GM12875 (cell line): ENCODE measurements around the gene CHKB.

ENCODE experiments used
- H3K4me3 ChIP-seq: one replicate; pipeline ENCODE4 v1.5.1; 2011; ENCODE audit warnings: low read depth, low read length, control low read depth
- TF ChIP-seq, protein P1 (sequence below): IDR thresholded peaks from 2 replicates; pipeline ENCODE4 v1.5.1; 2011; ENCODE audit warnings: low read depth, mild to moderate bottlenecking, control low read depth, inconsistent platforms, low read length, moderate library complexity, borderline replicate concordance; ENCODE audit not compliant: insufficient read depth

The CHKB gene

GRCh38 chr22:50532824-50533796, 49.5 kb downstream of the CHKB start:
- no peak overlapping the region for H3K4me3 ChIP-seq
- TF ChIP-seq, protein P1, sequence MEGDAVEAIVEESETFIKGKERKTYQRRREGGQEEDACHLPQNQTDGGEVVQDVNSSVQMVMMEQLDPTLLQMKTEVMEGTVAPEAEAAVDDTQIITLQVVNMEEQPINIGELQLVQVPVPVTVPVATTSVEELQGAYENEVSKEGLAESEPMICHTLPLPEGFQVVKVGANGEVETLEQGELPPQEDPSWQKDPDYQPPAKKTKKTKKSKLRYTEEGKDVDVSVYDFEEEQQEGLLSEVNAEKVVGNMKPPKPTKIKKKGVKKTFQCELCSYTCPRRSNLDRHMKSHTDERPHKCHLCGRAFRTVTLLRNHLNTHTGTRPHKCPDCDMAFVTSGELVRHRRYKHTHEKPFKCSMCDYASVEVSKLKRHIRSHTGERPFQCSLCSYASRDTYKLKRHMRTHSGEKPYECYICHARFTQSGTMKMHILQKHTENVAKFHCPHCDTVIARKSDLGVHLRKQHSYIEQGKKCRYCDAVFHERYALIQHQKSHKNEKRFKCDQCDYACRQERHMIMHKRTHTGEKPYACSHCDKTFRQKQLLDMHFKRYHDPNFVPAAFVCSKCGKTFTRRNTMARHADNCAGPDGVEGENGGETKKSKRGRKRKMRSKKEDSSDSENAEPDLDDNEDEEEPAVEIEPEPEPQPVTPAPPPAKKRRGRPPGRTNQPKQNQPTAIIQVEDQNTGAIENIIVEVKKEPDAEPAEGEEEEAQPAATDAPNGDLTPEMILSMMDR = no peak

- TF ChIP-seq, protein P1 = no peak
Measured at GRCh38 chr22:50531962-50532674, 50.5 kb downstream of the CHKB start.

GRCh38 chr22:50531546-50531961, 51.1 kb downstream of the CHKB start:
- peak overlapping the region; percentile 82 for H3K4me3 ChIP-seq
- TF ChIP-seq, protein P1 = 0 out of 2 replicates have a peak, but pooled peaks have one; percentile 3

More at GRCh38 chr22:50531962-50532674, 50.5 kb downstream of the CHKB start:
- H3K4me3 ChIP-seq = peak overlapping the region; percentile 82

GRCh38 chr22:50530877-50531545, 51.6 kb downstream of the CHKB start:
- H3K4me3 ChIP-seq = peak overlapping the region; percentile 82
- TF ChIP-seq, protein P1 = no peak

DNA sequence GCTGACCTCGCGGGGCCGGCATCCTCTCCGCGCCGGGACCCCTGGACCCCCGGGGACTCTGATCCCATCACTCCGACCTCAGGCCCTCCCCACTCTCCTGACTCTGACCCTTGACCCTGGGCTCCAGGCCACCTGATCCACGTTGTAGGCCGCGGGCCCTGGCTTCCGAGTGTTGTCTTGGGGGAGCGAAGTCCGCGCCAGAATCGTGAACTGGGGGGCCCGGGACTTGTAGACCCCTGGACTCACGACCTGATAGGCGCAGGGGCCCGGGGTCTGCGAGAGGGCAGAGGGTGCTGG, 52.1 kb downstream of the CHKB start:
- peak overlapping the region; percentile 82 for H3K4me3 ChIP-seq
- TF ChIP-seq, protein P1 = no peak

DNA sequence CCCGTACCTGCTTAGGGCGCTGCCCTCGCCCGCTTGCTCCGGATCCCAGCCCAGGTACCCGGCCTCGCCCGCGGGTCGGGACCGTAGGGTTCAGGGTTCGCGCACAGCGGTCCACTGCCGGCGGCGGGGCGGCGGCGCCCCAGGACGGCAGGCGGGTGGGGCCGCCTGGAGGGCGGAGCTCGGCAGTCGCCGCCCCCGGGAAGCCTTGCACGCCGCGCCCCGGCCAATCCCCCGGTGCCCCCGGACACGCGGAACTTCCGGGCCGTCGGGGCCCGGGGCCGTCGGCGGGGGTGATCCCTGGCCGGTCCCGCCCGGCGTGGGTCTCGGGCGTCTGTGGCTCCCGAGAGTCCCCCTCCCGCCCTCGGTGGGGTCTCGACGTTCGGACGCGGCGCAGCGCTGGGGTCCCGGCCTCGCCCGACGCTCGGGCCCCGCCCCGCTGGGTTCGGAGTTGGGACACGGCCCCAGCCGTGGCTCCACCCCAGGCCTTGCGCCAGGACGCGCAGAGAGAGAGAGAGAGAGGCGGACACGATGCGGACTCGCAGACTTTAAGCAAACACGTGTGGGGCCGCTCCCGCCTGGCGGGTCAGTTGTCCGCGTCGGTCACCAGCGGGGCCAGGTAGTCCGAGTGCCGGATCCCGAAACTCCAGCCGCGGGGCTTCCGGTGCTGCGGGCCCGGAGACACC, 52.6 kb downstream of the CHKB start, which contains the start of gene TYMP:
TYMP (minus strand) TSS at position 116 of the 683 bp plus-strand sequence. CDS start 303 bp downstream, outside the sequence.
- peak within 1 kb of the TSS; percentile 82 for H3K4me3 ChIP-seq
- TF ChIP-seq, protein P1 = no peak
